GM21360 (cell line): ENCODE data around the gene MTHFD2L.
"Not testable (repeated sequence)": the region's sequence is repeated elsewhere in the genome, so short reads cannot be mapped to it uniquely, and the experiment has no call there.

ENCODE experiments used
- ATAC-seq: cut with Tn5 transposase; IDR thresholded peaks from one replicate; pipeline ENCODE4 v1.9.1; 2021; ENCODE audit warnings: mild to moderate bottlenecking, moderate library complexity; ENCODE audit not compliant: unreplicated experiment

The MTHFD2L gene

GRCh38 chr4:74132188-74132587, 25.7 kb upstream of the MTHFD2L start:
- not testable (repeated sequence) for ATAC-seq

DNA sequence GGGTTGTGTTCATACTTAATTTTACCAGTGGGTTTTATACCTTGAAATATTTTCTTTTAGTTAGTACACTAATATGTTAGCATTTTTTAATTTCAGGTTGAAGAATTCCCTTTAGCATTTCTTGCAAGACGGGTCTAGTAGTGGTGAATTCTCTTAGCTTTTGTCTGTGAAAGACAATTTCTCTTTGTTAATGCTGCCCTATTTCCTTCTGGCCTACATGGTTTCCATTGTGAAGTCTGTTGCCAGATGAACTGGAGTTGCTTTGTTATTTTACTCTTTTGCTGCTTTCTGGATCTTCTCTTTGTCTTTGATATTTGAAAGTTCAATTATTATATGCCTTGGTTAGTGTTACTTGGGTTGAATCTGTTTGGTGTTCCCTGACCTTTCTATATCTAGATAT, 25.0 kb upstream of the MTHFD2L start:
- no peak for ATAC-seq

GRCh38 chr4:74133786-74134499, 24.0 kb upstream of the MTHFD2L start:
- peak; percentile 71 for ATAC-seq

DNA sequence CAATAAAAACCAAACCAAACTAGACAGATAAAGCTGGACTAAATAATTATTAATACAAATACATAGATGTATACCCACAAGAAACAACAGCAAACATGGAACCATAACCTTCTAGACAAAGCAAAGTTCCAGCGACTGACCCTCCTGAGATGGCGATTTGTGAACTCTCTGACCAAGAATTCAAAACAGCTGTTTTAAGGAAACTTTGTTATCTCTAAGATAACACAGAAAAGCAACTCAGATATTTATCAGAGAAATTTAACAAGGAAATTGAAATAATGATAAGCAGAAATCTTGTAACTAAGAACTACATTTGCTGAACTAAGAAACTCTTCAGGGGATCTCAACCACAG, 23.4 kb upstream of the MTHFD2L start:
- ATAC-seq, result no peak

GRCh38 chr4:74146581-74147129, 11.3 kb upstream of the MTHFD2L start:
- no peak for ATAC-seq

GRCh38 chr4:74148205-74148604, 9.7 kb upstream of the MTHFD2L start:
- no peak for ATAC-seq

- no peak for ATAC-seq
Observed at GRCh38 chr4:74152836-74153235, 5.1 kb upstream of the MTHFD2L start.

GRCh38 chr4:74156521-74156920, 1.4 kb upstream of the MTHFD2L start:
- no peak for ATAC-seq

DNA sequence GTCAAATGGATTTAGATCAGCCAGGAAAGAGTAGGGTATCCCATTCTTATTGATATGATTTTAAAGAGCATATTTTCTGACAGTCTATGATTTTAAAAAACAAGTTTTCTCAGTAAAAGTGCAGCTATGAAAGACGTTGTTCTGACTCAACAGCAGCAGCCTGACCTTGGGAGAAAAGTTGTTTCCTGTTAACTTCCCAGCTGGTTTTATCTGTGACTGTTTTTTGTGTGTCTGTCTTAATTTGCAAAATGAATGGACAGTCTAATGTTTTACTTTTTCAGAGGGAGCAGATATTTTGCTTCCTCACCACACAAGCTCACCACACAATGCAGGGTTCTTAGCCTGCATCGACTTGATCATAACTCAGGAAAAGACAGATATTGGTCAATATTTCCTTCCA, 764 bp upstream of the MTHFD2L start:
- no peak for ATAC-seq

DNA sequence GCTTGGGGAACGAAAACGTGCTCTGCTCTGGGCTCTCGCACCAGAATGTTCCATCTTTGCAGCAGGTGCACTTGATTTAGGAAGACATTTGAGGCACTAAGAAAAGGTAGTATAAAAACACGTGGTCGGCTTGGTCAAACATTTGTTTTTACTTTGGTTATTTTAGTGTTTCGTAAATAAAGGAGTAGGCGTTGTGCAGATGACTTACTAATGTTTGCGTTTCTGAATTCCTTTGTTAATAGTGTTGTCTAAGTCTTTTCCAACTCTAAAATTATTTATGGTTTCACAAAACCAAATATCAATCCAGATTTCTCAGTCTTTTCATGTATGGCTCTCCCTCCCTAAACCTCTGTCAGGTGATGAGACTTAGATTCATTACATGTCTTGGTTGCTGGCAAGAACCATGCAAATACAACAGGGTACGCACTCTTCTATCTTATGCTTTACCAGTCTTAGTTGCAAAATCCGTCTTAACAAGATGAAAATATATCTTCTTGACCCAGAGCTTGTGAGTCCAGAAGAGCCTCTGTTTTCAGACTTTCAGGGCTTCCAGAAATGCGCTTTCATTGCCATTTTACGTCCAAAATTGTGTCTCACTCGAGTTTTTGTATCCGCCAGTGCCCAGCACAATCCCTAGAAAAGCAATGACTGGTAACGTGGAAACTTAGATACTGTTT, 686 bp downstream of the MTHFD2L start:
- no peak for ATAC-seq

DNA sequence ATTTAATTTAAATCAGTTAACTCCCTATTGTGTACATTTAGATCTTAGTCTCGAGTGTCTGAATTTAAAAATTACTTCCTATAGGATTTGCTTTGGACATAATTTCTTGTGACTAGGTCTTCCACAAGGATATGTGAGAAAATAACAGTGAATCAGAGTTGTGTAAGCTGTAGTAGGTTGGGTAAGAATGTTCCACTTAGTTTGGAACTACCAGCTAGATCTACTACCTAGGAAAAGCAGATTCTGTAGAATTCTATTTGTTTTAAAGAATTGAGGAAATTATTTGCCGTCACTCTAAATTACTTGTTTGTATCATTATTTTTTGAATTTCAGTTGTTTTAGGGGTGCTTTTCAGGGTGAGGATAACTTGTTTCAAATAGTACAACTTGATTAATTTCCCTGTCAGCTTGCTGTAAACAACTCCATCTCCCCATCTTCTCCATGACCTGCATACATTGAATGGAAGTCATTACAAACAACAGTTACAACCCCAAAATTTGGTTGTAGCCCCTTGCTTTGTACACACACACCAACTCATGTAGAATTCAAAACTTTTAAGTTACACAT, 1.3 kb downstream of the MTHFD2L start:
- no peak for ATAC-seq

GRCh38 chr4:74161666-74162450, 3.9 kb downstream of the MTHFD2L start:
- no peak for ATAC-seq

- peak; percentile 45 for ATAC-seq
Observed at GRCh38 chr4:74166135-74166534, 8.2 kb downstream of the MTHFD2L start.

- no peak for ATAC-seq
Observed at GRCh38 chr4:74166818-74167217, 8.9 kb downstream of the MTHFD2L start.

DNA sequence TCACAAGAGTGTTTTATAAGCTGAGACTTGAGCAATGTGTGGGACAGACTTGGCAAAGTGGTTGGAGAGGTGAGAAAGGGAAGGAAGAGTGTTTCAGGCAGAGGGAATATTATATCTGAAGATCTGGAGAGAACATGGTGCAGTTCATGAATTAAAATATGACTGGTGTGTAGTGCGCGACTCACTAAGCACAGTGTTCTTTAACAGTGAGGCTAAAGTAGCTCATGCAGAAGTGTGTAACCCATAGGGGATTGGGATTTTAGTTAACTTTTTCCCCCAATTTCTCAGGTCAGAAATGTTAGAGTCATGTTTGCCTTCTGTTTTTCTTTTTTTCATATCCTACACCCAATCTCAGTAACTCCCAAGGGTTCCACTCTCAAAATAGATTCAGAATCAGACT, 9.7 kb downstream of the MTHFD2L start:
- ATAC-seq, result no peak

- ATAC-seq, result no peak
Observed at GRCh38 chr4:74168841-74169240, 10.9 kb downstream of the MTHFD2L start.

- ATAC-seq, result no peak
Observed at GRCh38 chr4:74173321-74173720, 15.4 kb downstream of the MTHFD2L start.

DNA sequence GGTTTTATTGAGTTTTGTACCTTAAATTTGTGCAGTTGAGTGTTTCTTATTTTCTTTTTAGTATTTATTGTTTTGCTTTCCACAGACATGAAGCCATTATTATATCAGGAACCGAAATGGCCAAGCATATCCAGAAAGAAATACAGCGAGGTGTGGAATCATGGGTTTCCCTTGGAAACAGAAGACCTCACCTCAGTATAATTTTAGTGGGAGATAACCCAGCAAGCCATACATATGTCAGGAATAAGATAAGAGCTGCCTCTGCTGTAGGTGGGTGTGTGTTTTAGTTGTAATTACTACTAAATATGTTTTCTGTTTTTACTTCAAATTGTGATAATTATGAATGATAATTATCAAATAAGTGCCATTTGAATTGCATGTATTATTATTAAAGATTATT, 16.5 kb downstream of the MTHFD2L start:
- no peak for ATAC-seq

GRCh38 chr4:74174941-74175340, 17.0 kb downstream of the MTHFD2L start:
- ATAC-seq, result no peak

- no peak for ATAC-seq
Observed at GRCh38 chr4:74175379-74175778, 17.5 kb downstream of the MTHFD2L start.

GRCh38 chr4:74178798-74179197, 20.9 kb downstream of the MTHFD2L start:
- ATAC-seq, result no peak
